A549 (cell line): ENCODE data around the gene PAPSS2. TPM values are rescaled to one million over a fixed set of nuclear protein-coding genes. Genes with fewer than 3 reads are reported as not detected.

Source experiments
- ATAC-seq, 2 experiments: fragments of 200-7000 bp in 1 of 2; fragments of >200 bp in 1 of 2; cut with Nextera tagmentation in 1 of 2; cut with Tn5 transposase in 1 of 2; 3 replicates each; pipeline versions ENCODE4 v1.8.0 to v1.9.1; 2018 to 2020; ENCODE audit warnings: mild to moderate bottlenecking in 1 of 2, moderate library complexity in 1 of 2
- CTCF ChIA-PET: fragments of 300-600 bp; sonication (Branson Sonifier 250); formaldehyde crosslinking; extraction: SDS; loops from one replicate; lab custom pipeline; 2021; ENCODE audit warnings: antibody characterized with exemption, inconsistent platforms; lab: Yijun Ruan, JAX
- POLR2A ChIA-PET: fragments of 350-600 bp; formaldehyde crosslinking; extraction: SDS; loops from one replicate; lab custom pipeline; 2021; ENCODE audit warnings: antibody characterized with exemption, inconsistent platforms; lab: Yijun Ruan, JAX
- DNase-seq, 2 experiments: peaks; one replicate each; pipeline versions ENCODE4 v3.0.0 to v3.0.0-alpha.2; 2011 to 2016; ENCODE audit warnings: low read depth in 1 of 2, low spot score in 1 of 2
- FAIRE-seq: peaks from 2 replicates; lab custom pipeline; 2011; peaks lifted over from hg19 to GRCh38; lab: Jason Lieb, UNC
- H3K27ac ChIP-seq, 2 experiments: fragments of >200 bp; sonication (Bioruptor Twin); formaldehyde crosslinking; 3 replicates each; pipeline ENCODE4 v1.5.1; 2016 to 2017
- H3K4me1 ChIP-seq: fragments of >200 bp; sonication (Bioruptor Twin); formaldehyde crosslinking; 3 replicates; pipeline ENCODE4 v1.6.1; 2016
- H3K4me2 ChIP-seq: fragments of >200 bp; sonication (Bioruptor Twin); formaldehyde crosslinking; 3 replicates; pipeline ENCODE4 v1.6.1; 2016
- H3K4me3 ChIP-seq: fragments of >200 bp; sonication (Bioruptor Twin); formaldehyde crosslinking; 3 replicates; pipeline ENCODE4 v1.5.1; 2016
- H3K9me3 ChIP-seq: fragments of >200 bp; sonication (Bioruptor Twin); formaldehyde crosslinking; 3 replicates; pipeline ENCODE4 v1.6.1; 2016
- BCL3 ChIP-seq: fragments of >200 bp; sonication (Bioruptor Twin); formaldehyde crosslinking; IDR thresholded peaks from 3 replicates; pipeline ENCODE4 v1.6.1; 2016
- BHLHE40 ChIP-seq: IDR thresholded peaks from 2 replicates; pipeline ENCODE4 v1.6.1; 2012; ENCODE audit warnings: low read depth, low read length, inconsistent platforms
- CEBPB ChIP-seq, 2 experiments: fragments of >200 bp in 1 of 2; sonication (Bioruptor Twin) in 1 of 2; formaldehyde crosslinking in 1 of 2; IDR thresholded peaks; 2 replicates each; pipeline ENCODE4 v1.6.1; 2012 to 2016
- CHD4 ChIP-seq: fragments of 200-600 bp; sonication (generic); IDR thresholded peaks from 2 replicates; pipeline ENCODE4 v1.6.1; 2016; ENCODE audit warnings: antibody characterized with exemption, mild to moderate bottlenecking, borderline replicate concordance
- EP300 ChIP-seq, 2 experiments: fragments of >200 bp; sonication (Bioruptor Twin); formaldehyde crosslinking; IDR thresholded peaks; 2 replicates in 1 of 2; 3 replicates in 1 of 2; pipeline ENCODE4 v1.6.1; 2016 to 2017
- FOSB ChIP-seq: fragments of 250-450 bp; sonication (Bioruptor Pico); IDR thresholded peaks from 2 replicates; pipeline ENCODE4 v1.5.0; 2020; ENCODE audit warnings: mild to moderate bottlenecking, moderate library complexity
- FOSL2 ChIP-seq, 2 experiments: fragments of 450-650 bp in 1 of 2; fragments of >200 bp in 1 of 2; sonication (Bioruptor Twin) in 1 of 2; formaldehyde crosslinking; IDR thresholded peaks; 2 replicates each; pipeline versions ENCODE4 v1.5.0 to v1.6.1; 2016 to 2020; ENCODE audit warnings: mild to moderate bottlenecking in 1 of 2, moderate library complexity in 1 of 2
- GATA3 ChIP-seq: IDR thresholded peaks from 2 replicates; pipeline ENCODE4 v1.6.1; 2012; ENCODE audit warnings: borderline replicate concordance
- HOXB13 ChIP-seq: fragments of 250-450 bp; sonication (Bioruptor Pico); IDR thresholded peaks from 2 replicates; pipeline ENCODE4 v1.5.0; 2020; ENCODE audit warnings: low read depth, mild to moderate bottlenecking, moderate library complexity
- JUN ChIP-seq, 2 experiments: fragments of >200 bp; sonication (Bioruptor Twin); formaldehyde crosslinking; IDR thresholded peaks; 2 replicates in 1 of 2; 3 replicates in 1 of 2; pipeline ENCODE4 v1.6.1; 2016 to 2017
- JUNB ChIP-seq: fragments of >200 bp; sonication (Bioruptor Twin); formaldehyde crosslinking; IDR thresholded peaks from 2 replicates; pipeline ENCODE4 v1.6.1; 2016
- NFE2L2 ChIP-seq: fragments of 150-350 bp; conservative IDR thresholded peaks from 2 replicates; pipeline ENCODE4 v1.6.1; 2014; ENCODE audit warnings: low read length
- NPAS2 ChIP-seq: fragments of 250-450 bp; sonication (Bioruptor Pico); IDR thresholded peaks from 2 replicates; pipeline ENCODE4 v1.8.0; 2022; ENCODE audit warnings: mild to moderate bottlenecking, moderate library complexity, borderline replicate concordance
- RAD21 ChIP-seq, 2 experiments: fragments of >200 bp in 1 of 2; sonication (Bioruptor Twin) in 1 of 2; formaldehyde crosslinking in 1 of 2; IDR thresholded peaks in 1 of 2; conservative IDR thresholded peaks in 1 of 2; 2 replicates in 1 of 2; 3 replicates in 1 of 2; pipeline ENCODE4 v1.6.1; 2012 to 2018; ENCODE audit warnings: inconsistent platforms in 1 of 2
- REST ChIP-seq: fragments of 200-600 bp; sonication (generic); IDR thresholded peaks from 2 replicates; pipeline ENCODE4 v1.6.1; 2016; ENCODE audit warnings: antibody characterized with exemption, mild to moderate bottlenecking, moderate library complexity
- RNF2 ChIP-seq: fragments of 200-600 bp; sonication (generic); IDR thresholded peaks from 2 replicates; pipeline ENCODE4 v1.6.1; 2016; ENCODE audit warnings: low read depth, mild to moderate bottlenecking, antibody characterized with exemption, moderate library complexity, borderline replicate concordance
- SMC3 ChIP-seq: fragments of >200 bp; sonication (Bioruptor Twin); formaldehyde crosslinking; IDR thresholded peaks from 3 replicates; pipeline ENCODE4 v1.6.1; 2018; ENCODE audit warnings: inconsistent platforms
- SREBF2 ChIP-seq: fragments of 450-650 bp; IDR thresholded peaks from 2 replicates; pipeline ENCODE4 v1.6.1; 2014; ENCODE audit warnings: mild to moderate bottlenecking, moderate library complexity
- WGBS: methylation state at CpG from one replicate; pipeline ENCODE4 v1.1.6; 2017; ENCODE audit errors: missing lambda C conversion rate; 5-methylcytosine and 5-hydroxymethylcytosine counted together
- polyA plus RNA-seq, 4 experiments: library from polyadenylated mRNA; depleted of rRNA in 3 of 4; stranded (reverse); fragments of >200 nt; fragmentation: RNase III in 1 of 4; extraction: RNeasy Plus Mini Kit Qiagen cat#74134 plus additional on column Dnase treatment in 1 of 4; gene quantifications; 2 replicates in 3 of 4; 3 replicates in 1 of 4; pipeline ENCODE4 v1.2.3, GENCODE V29; 2011 to 2017

PAPSS2 gene
- polyA plus RNA-seq, 2 of the 4 experiments (the other 2 are of a cell fraction) = 27.7 to 29.0 TPM

DNA sequence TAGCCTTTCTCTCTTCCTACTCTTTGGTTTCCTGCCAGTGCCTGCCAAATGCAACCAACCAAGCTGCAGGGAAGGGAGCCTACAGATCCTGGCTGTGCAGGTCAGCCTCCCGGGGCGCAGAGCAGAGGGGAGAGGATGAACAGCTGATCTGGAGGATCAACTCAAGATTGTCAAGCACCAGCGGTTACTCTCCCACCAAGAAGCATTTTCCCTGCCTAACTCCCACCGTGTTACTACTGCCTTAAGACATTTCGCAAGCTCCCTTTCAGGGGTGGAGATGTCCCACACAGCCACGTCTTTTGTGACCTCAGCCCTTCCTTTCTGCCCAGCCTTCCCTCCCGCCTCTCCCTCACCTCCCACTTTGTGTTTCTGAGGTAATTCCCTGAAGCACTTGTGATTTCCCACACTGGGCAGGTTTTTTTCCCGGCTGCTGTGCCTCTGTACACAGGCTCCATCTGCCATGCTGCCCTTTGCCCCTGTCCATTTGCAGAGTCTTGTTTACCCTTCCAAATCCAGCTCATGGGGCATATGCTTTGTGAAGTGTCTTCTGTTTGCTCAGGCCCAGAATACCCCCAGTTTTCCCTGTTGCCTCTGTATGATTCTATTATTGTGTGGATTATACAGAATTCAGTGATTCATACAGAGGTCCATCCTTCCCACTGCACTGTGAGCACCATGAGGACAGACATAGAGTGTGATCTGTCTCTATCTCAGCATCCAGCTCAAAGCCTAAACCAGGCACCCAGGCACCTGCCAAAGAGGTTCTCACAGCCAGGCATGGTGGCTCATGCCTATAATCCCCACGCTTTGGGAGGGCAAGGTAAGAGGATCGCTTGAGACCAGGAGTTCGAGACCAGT is 40.9 kb upstream of the PAPSS2 start:
- ChIA-PET POLR2A (no interaction called here), CTCF (interaction anchor here (1.1 to 2.4 kb wide), 2 partner anchors 37 to 85 kb away, joined by 3 to 7 read pairs; no protein-coding TSS in a partner anchor)
- Histone ChIP-seq H3K9me3 (no peaks in the 10 kb centered on the region), H3K4me1 (peaks cover 32% of the 10 kb centered on the region), H3K4me2 (peak overlapping the region; percentile 63), H3K4me3 (no peak overlapping the region), H3K27ac (peak overlapping the region; percentile 68 to 78)
- TF ChIP-seq NPAS2 = no peak
- peak; percentile 26; the same call in 1 of the 2 replicates for TF ChIP-seq GATA3
- TF ChIP-seq BCL3 = peak; percentile 39; the same call in 1 of the 3 replicates
- TF ChIP-seq NFE2L2 = no peak
- TF ChIP-seq RAD21 (conservative IDR thresholded peaks at IDR 0.05 in 1 of 2, IDR thresholded peaks at IDR 0.05 in 1 of 2) = peak; percentile 6 to 52; a peak in 3 of 5 replicates
- no peak for TF ChIP-seq REST
- TF ChIP-seq FOSB (CRISPR knock-in tag) = no peak
- TF ChIP-seq FOSL2 (IDR thresholded peaks at IDR 0.05) = 0 out of 2 replicates have a peak, but pooled peaks have one; percentile 34
- peak; percentile 60 for TF ChIP-seq FOSL2 (CRISPR knock-in tag; IDR thresholded peaks at IDR 0.05)
- peak; percentile 55 to 75; a peak in 3 of 5 replicates for TF ChIP-seq EP300 (IDR thresholded peaks at IDR 0.05)
- peak; percentile 55 to 68; a peak in 3 of 5 replicates for TF ChIP-seq JUN (IDR thresholded peaks at IDR 0.05)
- no peak for TF ChIP-seq HOXB13
- no peak for TF ChIP-seq RNF2
- TF ChIP-seq JUNB = peak; percentile 68
- TF ChIP-seq CEBPB (IDR thresholded peaks at IDR 0.05) = peak; percentile 70 to 79
- peak; percentile 39; the same call in 1 of the 3 replicates for TF ChIP-seq SMC3
- DNase-seq = peak in 1 of 2 experiments; percentile 86
- no peak for FAIRE-seq
- peak; percentile 80 to 89 for ATAC-seq
- 40% methylated on average over 11 of the region's 11 CpGs for WGBS

- Histone ChIP-seq H3K9me3 (no peaks in the 10 kb centered on the region), H3K4me3 (no peak overlapping the region), H3K4me2 (peak overlapping the region; percentile 63), H3K4me1 (peaks cover 32% of the 10 kb centered on the region)
- FAIRE-seq = no peak
- POLR2A ChIA-PET = no interaction called here
- ATAC-seq = no peak
- DNase-seq = peak in 1 of 2 experiments; percentile 19
- CTCF ChIA-PET = interaction anchor here (0.6 to 2.4 kb wide), 3 partner anchors 36 to 769 kb away, joined by 3 to 7 read pairs (median 5); no protein-coding TSS in a partner anchor
- TF ChIP-seq BHLHE40 (no peak), CHD4 (no peak), SMC3 (no peak), SREBF2 (no peak)
- TF ChIP-seq, all 56 proteins: peak for 0
- WGBS = 54% methylated on average over 5 of the region's 5 CpGs
- H3K27ac ChIP-seq = peak overlapping the region; percentile 58 to 78; a peak in 5 of 6 replicates
These were observed 40.0 kb upstream of the PAPSS2 start for GRCh38 chr10:87619705-87620104.
